ENCODE data around the gene PHF5A. TPM values are rescaled to one million over a fixed set of nuclear protein-coding genes. Genes with fewer than 3 reads are reported as not detected.

Gene PHF5A
- total RNA-seq, 2 experiments from 2014 or later = 41.3 to 44.2 TPM

GRCh38 chr22:41511521-41511968 lies 43.1 kb upstream of the PHF5A start:
- Mint-ChIP-seq H3K27me3 (no peaks in the 10 kb centered on the region), H3K9me3 (no peaks in the 10 kb centered on the region), H3K36me3 (ENCODE audit: low read depth) (peaks cover 81% of the 10 kb centered on the region), H3K4me3 (no peak overlapping the region), H3K27ac (no peak overlapping the region), H3K4me1 (ENCODE audit: low read depth) (no peaks in the 10 kb centered on the region)
- no peaks in the 10 kb centered on the region for H3K9me3 ChIP-seq (ENCODE audit: control insufficient read depth in 1 of 2, insufficient read depth in 1 of 2, low read length in 2 of 2)
- H3K4me3 ChIP-seq (ENCODE audit: low read length) = no peak overlapping the region
- no peaks in the 10 kb centered on the region for H3K27me3 ChIP-seq (ENCODE audit: control insufficient read depth in 1 of 2, insufficient read depth in 2 of 2, low read length in 2 of 2)
- ChIA-PET CTCF (no interaction called here), POLR2A (no interaction called here)
- ATAC-seq (ENCODE audit: poor library complexity) (no peak), DNase-seq (no peak)
- TF ChIP-seq CTCF (IDR thresholded peaks at IDR 0.05) = no peak
- H3K36me3 ChIP-seq (ENCODE audit: insufficient read depth, low read length) = peaks cover 88% of the 10 kb centered on the region
- no peaks in the 10 kb centered on the region for H3K4me1 ChIP-seq (ENCODE audit: insufficient read depth, low read length)
- no peak overlapping the region for H3K27ac ChIP-seq (ENCODE audit: low read depth in 1 of 2, low read length in 2 of 2)
- intact Hi-C loops (cut with DNase I, micrococcal nuclease) = no loop called here

GRCh38 chr22:41508770-41509170 lies 40.3 kb upstream of the PHF5A start:
- no peak overlapping the region for H3K4me3 Mint-ChIP-seq
- no peaks in the 10 kb centered on the region for H3K27me3 Mint-ChIP-seq
- ATAC-seq (ENCODE audit: poor library complexity) = no peak
- H3K9me3 ChIP-seq (ENCODE audit: control insufficient read depth in 1 of 2, insufficient read depth in 1 of 2, low read length in 2 of 2) = no peaks in the 10 kb centered on the region
- no peak overlapping the region for H3K27ac Mint-ChIP-seq
- no peak for TF ChIP-seq CTCF (IDR thresholded peaks at IDR 0.05)
- peaks cover 78% of the 10 kb centered on the region for H3K36me3 Mint-ChIP-seq (ENCODE audit: low read depth)
- ChIA-PET POLR2A (no interaction called here), CTCF (no interaction called here)
- no peaks in the 10 kb centered on the region for H3K4me1 ChIP-seq (ENCODE audit: insufficient read depth, low read length)
- no peak overlapping the region for H3K27ac ChIP-seq (ENCODE audit: low read depth in 1 of 2, low read length in 2 of 2)
- no peaks in the 10 kb centered on the region for H3K27me3 ChIP-seq (ENCODE audit: control insufficient read depth in 1 of 2, insufficient read depth in 2 of 2, low read length in 2 of 2)
- intact Hi-C loops (cut with DNase I, micrococcal nuclease) = loop anchor here in 1 of 2 experiments (10.0 kb wide), 1 partner anchor 584 kb away; no protein-coding TSS in a partner anchor
- H3K36me3 ChIP-seq (ENCODE audit: insufficient read depth, low read length) = peaks cover 75% of the 10 kb centered on the region
- H3K9me3 Mint-ChIP-seq = no peaks in the 10 kb centered on the region
- DNase-seq = no peak
- H3K4me3 ChIP-seq (ENCODE audit: low read length) = no peak overlapping the region
- no peaks in the 10 kb centered on the region for H3K4me1 Mint-ChIP-seq (ENCODE audit: low read depth)

- TF ChIP-seq CTCF (IDR thresholded peaks at IDR 0.05) = no peak
- Histone ChIP-seq H3K27ac (ENCODE audit: low read depth in 1 of 2, low read length in 2 of 2) (no peak overlapping the region), H3K36me3 (ENCODE audit: insufficient read depth, low read length) (peaks cover 68% of the 10 kb centered on the region), H3K9me3 (ENCODE audit: control insufficient read depth in 1 of 2, insufficient read depth in 1 of 2, low read length in 2 of 2) (no peaks in the 10 kb centered on the region), H3K4me1 (ENCODE audit: insufficient read depth, low read length) (no peaks in the 10 kb centered on the region), H3K27me3 (ENCODE audit: control insufficient read depth in 1 of 2, insufficient read depth in 2 of 2, low read length in 2 of 2) (no peaks in the 10 kb centered on the region), H3K4me3 (ENCODE audit: low read length) (no peak overlapping the region)
- ChIA-PET POLR2A (no interaction called here), CTCF (interaction anchor here (1.7 kb wide), 1 partner anchor 104 kb away, joined by 6 read pairs; no protein-coding TSS in a partner anchor)
- DNase-seq (no peak), ATAC-seq (ENCODE audit: poor library complexity) (no peak)
- no peaks in the 10 kb centered on the region for H3K27me3 Mint-ChIP-seq
- H3K4me3 Mint-ChIP-seq = no peak overlapping the region
- intact Hi-C loops (cut with DNase I, micrococcal nuclease) = loop anchor here in 1 of 2 experiments (10.0 kb wide), 1 partner anchor 583 kb away; no protein-coding TSS in a partner anchor
- no peaks in the 10 kb centered on the region for H3K9me3 Mint-ChIP-seq
- H3K27ac Mint-ChIP-seq = no peak overlapping the region
- peaks cover 75% of the 10 kb centered on the region for H3K36me3 Mint-ChIP-seq (ENCODE audit: low read depth)
- no peaks in the 10 kb centered on the region for H3K4me1 Mint-ChIP-seq (ENCODE audit: low read depth)
These were observed 39.0 kb upstream of the PHF5A start for GRCh38 chr22:41507330-41508063.
